Nephron (organoid): ENCODE data around the gene VPREB3.
A peak's percentile ranks its signal among the peaks of the same experiment; 100 is the strongest.

ENCODE experiments used
- H3K27ac Mint-ChIP-seq, 3 experiments: 2 replicates each; pipeline ENCODE4 v1.8.0; 2020; ENCODE audit warnings: mixed read lengths in 3 of 3, mild to moderate bottlenecking in 2 of 3, moderate library complexity in 1 of 3
- H3K27me3 Mint-ChIP-seq: 2 replicates; pipeline ENCODE4 v1.8.0; 2021; ENCODE audit warnings: low read depth, mild to moderate bottlenecking, moderate library complexity, mixed read lengths
- H3K36me3 Mint-ChIP-seq: 2 replicates; pipeline ENCODE4 v1.8.0; 2020; ENCODE audit warnings: low read depth, mixed read lengths
- H3K4me1 Mint-ChIP-seq: 2 replicates; pipeline ENCODE4 v1.8.0; 2020; ENCODE audit warnings: mixed read lengths
- H3K4me3 Mint-ChIP-seq, 3 experiments: 2 replicates each; pipeline ENCODE4 v1.8.0; 2020; ENCODE audit warnings: mild to moderate bottlenecking in 3 of 3, mixed read lengths in 3 of 3, moderate library complexity in 2 of 3
- H3K9me3 Mint-ChIP-seq: 2 replicates; pipeline ENCODE4 v1.8.0; 2020; ENCODE audit warnings: mixed read lengths
- TF ChIP-seq, protein P1 (sequence below), 3 experiments: fragments of 200-600 bp; sonication (generic); IDR thresholded peaks; one replicate each; pipeline ENCODE4 v1.5.0; 2021; ENCODE audit warnings: antibody characterized with exemption in 3 of 3; ENCODE audit not compliant: unreplicated experiment in 3 of 3

Gene VPREB3

DNA sequence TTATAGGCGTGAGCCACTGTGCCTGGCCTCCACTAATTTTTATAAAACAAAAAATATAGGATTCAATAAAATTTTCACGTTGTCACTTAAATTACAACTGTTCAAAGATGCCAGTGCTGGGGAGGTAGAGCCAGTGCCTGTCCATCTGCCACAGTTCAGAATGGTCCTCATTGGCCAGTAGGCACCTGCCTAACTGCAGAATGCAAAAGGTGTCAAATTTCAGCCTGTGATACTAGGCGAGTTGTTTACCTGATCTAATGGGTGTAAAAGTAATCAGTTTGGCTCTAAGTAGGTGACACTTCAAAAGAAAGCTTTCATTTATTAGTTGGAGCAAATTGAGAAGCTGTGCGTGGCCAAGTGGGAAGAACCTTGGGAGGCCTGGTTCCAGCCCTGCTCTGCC, 34.9 kb upstream of the VPREB3 start:
- Mint-ChIP-seq H3K4me3 (peak overlapping the region; percentile 92 to 97 (median 95)), H3K36me3 (peaks cover 27% of the 10 kb centered on the region), H3K4me1 (peaks cover 60% of the 10 kb centered on the region), H3K27me3 (no peaks in the 10 kb centered on the region), H3K9me3 (no peaks in the 10 kb centered on the region), H3K27ac (peak overlapping the region; percentile 66 to 87 (median 75))
- TF ChIP-seq, protein P1, sequence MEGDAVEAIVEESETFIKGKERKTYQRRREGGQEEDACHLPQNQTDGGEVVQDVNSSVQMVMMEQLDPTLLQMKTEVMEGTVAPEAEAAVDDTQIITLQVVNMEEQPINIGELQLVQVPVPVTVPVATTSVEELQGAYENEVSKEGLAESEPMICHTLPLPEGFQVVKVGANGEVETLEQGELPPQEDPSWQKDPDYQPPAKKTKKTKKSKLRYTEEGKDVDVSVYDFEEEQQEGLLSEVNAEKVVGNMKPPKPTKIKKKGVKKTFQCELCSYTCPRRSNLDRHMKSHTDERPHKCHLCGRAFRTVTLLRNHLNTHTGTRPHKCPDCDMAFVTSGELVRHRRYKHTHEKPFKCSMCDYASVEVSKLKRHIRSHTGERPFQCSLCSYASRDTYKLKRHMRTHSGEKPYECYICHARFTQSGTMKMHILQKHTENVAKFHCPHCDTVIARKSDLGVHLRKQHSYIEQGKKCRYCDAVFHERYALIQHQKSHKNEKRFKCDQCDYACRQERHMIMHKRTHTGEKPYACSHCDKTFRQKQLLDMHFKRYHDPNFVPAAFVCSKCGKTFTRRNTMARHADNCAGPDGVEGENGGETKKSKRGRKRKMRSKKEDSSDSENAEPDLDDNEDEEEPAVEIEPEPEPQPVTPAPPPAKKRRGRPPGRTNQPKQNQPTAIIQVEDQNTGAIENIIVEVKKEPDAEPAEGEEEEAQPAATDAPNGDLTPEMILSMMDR (IDR thresholded peaks at IDR 0.05; ENCODE audit: unreplicated experiment in 3 of 3) = no peak

DNA sequence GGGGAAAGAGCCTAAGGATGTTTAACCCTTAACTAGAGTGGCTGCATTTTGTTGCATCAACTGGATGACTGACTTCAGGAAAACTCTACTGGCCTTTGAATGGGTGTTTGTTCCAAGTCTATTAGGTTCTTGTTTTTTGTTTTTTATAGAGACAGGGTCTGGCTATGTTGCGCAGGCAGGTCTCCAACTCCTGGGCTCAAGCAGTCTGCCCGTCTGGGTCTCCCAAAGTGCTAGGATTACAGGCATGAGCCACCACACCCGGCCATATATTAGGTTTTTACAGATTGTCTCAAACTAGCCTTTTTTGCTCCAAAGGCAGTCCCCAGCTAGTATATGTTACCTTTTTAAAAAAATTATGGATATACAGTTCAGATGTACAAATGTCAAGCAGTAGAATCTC, 33.7 kb upstream of the VPREB3 start:
- peaks cover 55% of the 10 kb centered on the region for H3K4me1 Mint-ChIP-seq
- TF ChIP-seq, protein P1 (IDR thresholded peaks at IDR 0.05; ENCODE audit: unreplicated experiment in 3 of 3) = no peak
- H3K36me3 Mint-ChIP-seq = peaks cover 20% of the 10 kb centered on the region
- no peaks in the 10 kb centered on the region for H3K27me3 Mint-ChIP-seq
- H3K27ac Mint-ChIP-seq = peak overlapping the region; percentile 98 to 100 (median 99)
- H3K9me3 Mint-ChIP-seq = no peaks in the 10 kb centered on the region
- peak overlapping the region; percentile 92 to 97 (median 95) for H3K4me3 Mint-ChIP-seq

DNA sequence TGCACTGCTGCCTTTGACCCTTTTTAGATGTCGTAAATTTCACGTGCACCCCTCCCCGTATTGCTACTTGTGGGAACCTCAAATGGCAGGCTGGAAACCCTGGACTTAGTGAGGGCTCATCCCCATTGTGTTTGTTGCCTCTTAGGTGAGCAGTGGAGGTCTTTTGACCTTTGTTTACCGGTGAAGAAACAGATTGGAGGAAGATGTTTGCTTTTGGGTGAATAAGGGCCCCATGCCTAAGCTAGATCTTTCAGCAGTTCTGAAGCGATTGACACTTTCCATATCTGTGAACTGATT, 33.3 kb upstream of the VPREB3 start:
- Mint-ChIP-seq H3K36me3 (peaks cover 17% of the 10 kb centered on the region), H3K4me3 (peak overlapping the region; percentile 92 to 97 (median 95)), H3K4me1 (peaks cover 51% of the 10 kb centered on the region)

DNA sequence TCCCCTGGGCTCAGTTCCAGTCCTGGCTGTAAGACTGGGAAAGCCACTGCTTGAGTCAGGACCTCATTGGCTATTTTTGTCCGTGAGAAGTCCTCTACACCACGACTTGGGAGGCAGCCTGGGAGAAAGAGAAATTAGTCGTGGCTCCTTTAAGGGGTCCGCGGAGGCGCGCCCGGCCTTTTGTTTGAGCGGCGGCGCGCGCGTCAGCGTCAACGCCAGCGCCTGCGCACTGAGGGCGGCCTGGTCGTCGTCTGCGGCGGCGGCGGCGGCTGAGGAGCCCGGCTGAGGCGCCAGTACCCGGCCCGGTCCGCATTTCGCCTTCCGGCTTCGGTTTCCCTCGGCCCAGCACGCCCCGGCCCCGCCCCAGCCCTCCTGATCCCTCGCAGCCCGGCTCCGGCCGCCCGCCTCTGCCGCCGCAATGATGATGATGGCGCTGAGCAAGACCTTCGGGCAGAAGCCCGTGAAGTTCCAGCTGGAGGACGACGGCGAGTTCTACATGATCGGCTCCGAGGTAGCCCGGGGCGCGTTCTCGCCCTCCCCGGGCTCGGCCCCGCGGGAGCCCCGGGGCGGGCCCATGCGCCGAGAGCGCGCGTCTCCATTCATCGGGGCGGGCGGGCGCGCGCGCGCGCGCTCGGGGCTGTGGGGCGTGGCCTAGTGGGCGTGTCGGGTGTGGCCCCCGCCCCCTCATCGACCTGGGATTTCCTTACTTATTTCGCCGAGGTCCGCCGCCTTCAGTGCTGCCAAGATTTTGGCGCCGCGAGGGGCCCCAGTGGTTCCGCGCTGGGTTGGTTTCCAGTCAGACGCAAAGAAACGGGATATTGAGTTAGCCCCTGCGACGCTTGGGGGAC, 32.8 kb upstream of the VPREB3 start, which contains the start of gene SMARCB1:
TSS of gene SMARCB1 (plus strand) at position 215 of the 848 bp plus-strand sequence. CDS start at position 419, 204 bp downstream.
- Mint-ChIP-seq H3K27ac (peak within 1 kb of the TSS; percentile 98 to 100 (median 99)), H3K4me3 (peak within 1 kb of the TSS; percentile 92 to 97 (median 95)), H3K36me3 (peaks cover 11% of the 10 kb centered on the region), H3K27me3 (no peaks in the 10 kb centered on the region), H3K4me1 (peaks cover 46% of the 10 kb centered on the region), H3K9me3 (no peaks in the 10 kb centered on the region)
- TF ChIP-seq, protein P1 (IDR thresholded peaks at IDR 0.05; ENCODE audit: unreplicated experiment in 3 of 3) = no peak

More for the DNA sequence above, 33.3 kb upstream of the VPREB3 start:
- Mint-ChIP-seq H3K27ac (peak overlapping the region; percentile 98 to 100 (median 99)), H3K9me3 (no peaks in the 10 kb centered on the region), H3K27me3 (no peaks in the 10 kb centered on the region)
- TF ChIP-seq, protein P1 (IDR thresholded peaks at IDR 0.05; ENCODE audit: unreplicated experiment in 3 of 3) = no peak

DNA sequence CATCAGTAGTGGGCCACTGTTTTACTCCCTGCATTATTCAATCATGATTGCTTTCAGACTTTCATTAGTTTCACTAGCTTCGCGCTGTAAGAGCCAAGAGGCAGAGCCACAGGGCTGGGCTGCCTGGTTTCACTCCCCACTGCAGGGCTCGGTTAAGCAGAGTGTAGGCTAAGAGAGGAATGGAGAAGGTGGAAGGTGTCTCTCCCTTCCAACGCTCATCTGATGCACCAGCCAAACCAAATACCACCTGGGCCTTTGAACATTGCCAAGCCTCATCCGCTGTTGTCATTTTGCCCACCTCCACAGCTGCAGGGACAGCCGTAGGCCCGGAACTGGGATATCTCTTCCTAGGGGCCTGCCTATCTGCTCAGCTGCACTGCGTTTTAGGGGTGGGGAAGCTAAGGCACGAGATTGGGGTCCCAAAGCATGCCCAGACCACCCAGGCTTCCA, 32.1 kb upstream of the VPREB3 start:
- H3K27ac Mint-ChIP-seq = peak overlapping the region; percentile 98 to 100 (median 99)
- peaks cover 7% of the 10 kb centered on the region for H3K36me3 Mint-ChIP-seq
- no peaks in the 10 kb centered on the region for H3K9me3 Mint-ChIP-seq
- H3K27me3 Mint-ChIP-seq = no peaks in the 10 kb centered on the region
- peak overlapping the region; percentile 91 to 95 (median 92) for H3K4me3 Mint-ChIP-seq
- TF ChIP-seq, protein P1 (IDR thresholded peaks at IDR 0.05; ENCODE audit: unreplicated experiment in 3 of 3) = no peak
- peaks cover 41% of the 10 kb centered on the region for H3K4me1 Mint-ChIP-seq
